ENCODE measurements around the gene RYR1. TPM values are rescaled to one million over a fixed set of nuclear protein-coding genes. Genes with fewer than 3 reads are reported as not detected.
A peak's percentile ranks its signal among the peaks of the same experiment; 100 is the strongest.

Gene RYR1
- total RNA-seq, 1 experiment from 2014 or later = 0.45 TPM

DNA sequence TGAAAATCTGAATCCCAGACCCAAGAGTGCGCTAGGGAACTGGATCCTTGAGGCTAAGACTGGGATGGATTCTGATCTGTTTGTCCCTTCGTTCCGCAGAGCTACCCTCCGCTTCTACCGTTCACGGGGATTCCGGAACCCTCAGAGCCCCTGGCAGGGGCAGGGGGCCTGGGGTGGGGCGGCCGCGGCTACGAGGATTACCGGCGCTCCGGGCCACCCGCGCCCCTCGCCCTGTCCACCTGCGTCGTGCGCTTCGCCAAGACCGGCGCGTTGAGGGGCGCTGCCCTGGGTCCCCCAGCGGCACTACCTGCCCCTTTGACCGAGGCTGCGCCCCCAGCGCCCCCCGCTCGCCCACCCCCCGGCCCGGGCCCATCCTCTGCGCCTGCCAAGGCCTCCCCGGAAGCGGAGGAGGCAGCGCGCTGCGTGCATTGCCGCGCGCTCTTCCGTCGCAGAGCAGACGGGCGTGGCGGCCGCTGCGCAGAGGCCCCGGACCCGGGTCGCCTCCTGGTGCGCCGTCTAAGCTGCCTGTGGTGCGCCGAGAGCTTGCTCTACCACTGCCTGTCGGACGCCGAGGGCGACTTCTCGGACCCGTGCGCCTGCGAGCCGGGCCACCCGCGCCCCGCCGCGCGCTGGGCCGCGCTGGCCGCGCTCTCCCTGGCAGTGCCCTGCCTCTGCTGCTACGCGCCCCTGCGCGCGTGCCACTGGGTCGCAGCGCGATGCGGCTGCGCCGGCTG lies 37.9 kb upstream of the RYR1 start:
- Histone ChIP-seq H3K9me2 (replicated peaks; ENCODE audit: insufficient read depth, low read length) (no peaks in the 10 kb centered on the region), H3K4me2 (ENCODE audit: low read depth, low read length, poor library complexity, severe bottlenecking) (no peak overlapping the region), H2AFZ (ENCODE audit: low read length) (no peak overlapping the region), H3K36me3 (ENCODE audit: insufficient read depth, low read length) (no peaks in the 10 kb centered on the region), H3K9me3 (ENCODE audit: low read length) (no peaks in the 10 kb centered on the region), H3K27me3 (ENCODE audit: low read length) (no peaks in the 10 kb centered on the region), H3K27ac (ENCODE audit: low read length) (no peak overlapping the region), H4K20me1 (ENCODE audit: insufficient read depth, low read depth, low read length) (no peaks in the 10 kb centered on the region), H3K9ac (ENCODE audit: low read length) (no peak overlapping the region), H3K4me1 (ENCODE audit: low read length) (no peaks in the 10 kb centered on the region), H3K4me3 (ENCODE audit: low read length) (no peak overlapping the region), H3K79me2 (ENCODE audit: low read length) (no peaks in the 10 kb centered on the region)
- no peak for DNase-seq

DNA sequence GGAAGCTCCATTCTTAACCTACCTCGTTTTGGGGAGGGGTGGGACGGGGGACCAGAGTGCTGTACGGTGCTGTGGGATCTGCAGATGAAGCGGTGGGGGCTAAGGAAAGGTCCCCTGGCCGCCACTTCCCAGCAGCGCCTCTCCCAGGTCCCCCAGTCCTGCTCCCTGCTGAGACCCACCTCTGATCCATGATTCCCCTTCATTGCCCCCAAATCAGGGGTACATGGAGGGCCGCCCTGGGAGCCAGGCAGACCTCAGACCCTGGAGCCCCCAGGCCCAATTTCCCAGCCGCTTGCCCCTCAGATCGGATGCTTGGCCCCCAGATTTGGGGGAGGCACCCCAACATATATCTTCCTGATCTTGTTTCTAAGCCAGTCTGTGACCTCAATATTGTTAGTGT lies 34.4 kb upstream of the RYR1 start:
- no peak overlapping the region for H3K9ac ChIP-seq (ENCODE audit: low read length)
- no peaks in the 10 kb centered on the region for H3K9me2 ChIP-seq (replicated peaks; ENCODE audit: insufficient read depth, low read length)
- no peaks in the 10 kb centered on the region for H4K20me1 ChIP-seq (ENCODE audit: insufficient read depth, low read depth, low read length)
- no peak for DNase-seq
- no peaks in the 10 kb centered on the region for H3K27me3 ChIP-seq (ENCODE audit: low read length)
- H2AFZ ChIP-seq (ENCODE audit: low read length) = no peak overlapping the region
- no peak overlapping the region for H3K4me2 ChIP-seq (ENCODE audit: low read depth, low read length, poor library complexity, severe bottlenecking)
- H3K4me3 ChIP-seq (ENCODE audit: low read length) = no peak overlapping the region
- no peak overlapping the region for H3K27ac ChIP-seq (ENCODE audit: low read length)
- H3K79me2 ChIP-seq (ENCODE audit: low read length) = no peaks in the 10 kb centered on the region
- H3K36me3 ChIP-seq (ENCODE audit: insufficient read depth, low read length) = no peaks in the 10 kb centered on the region
- no peaks in the 10 kb centered on the region for H3K9me3 ChIP-seq (ENCODE audit: low read length)
- H3K4me1 ChIP-seq (ENCODE audit: low read length) = peaks cover 6% of the 10 kb centered on the region

DNA sequence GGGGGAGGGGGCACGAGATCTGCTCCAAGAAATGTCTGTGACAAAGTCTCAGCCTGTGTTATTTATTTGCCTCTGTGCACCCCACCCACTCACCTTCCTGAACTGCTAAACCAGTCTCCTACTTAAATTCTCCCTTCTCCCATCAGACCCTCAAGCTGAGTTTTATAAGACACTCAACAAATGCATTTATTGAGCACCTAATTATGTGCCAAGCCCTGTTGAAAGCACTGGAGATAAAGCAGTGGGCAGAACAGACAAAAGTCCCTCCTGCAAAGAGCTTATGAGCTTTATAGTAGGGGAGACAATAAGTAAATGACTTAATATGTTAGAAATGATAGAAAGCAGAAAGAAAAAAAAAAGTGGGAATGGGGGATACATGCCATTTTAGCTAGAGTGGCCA lies 34.0 kb upstream of the RYR1 start:
- H2AFZ ChIP-seq (ENCODE audit: low read length) = no peak overlapping the region
- H3K4me2 ChIP-seq (ENCODE audit: low read depth, low read length, poor library complexity, severe bottlenecking) = no peak overlapping the region
- no peaks in the 10 kb centered on the region for H3K9me3 ChIP-seq (ENCODE audit: low read length)
- H3K9me2 ChIP-seq (replicated peaks; ENCODE audit: insufficient read depth, low read length) = no peaks in the 10 kb centered on the region
- no peak overlapping the region for H3K9ac ChIP-seq (ENCODE audit: low read length)
- DNase-seq = no peak
- H3K4me1 ChIP-seq (ENCODE audit: low read length) = peaks cover 8% of the 10 kb centered on the region
- no peak overlapping the region for H3K4me3 ChIP-seq (ENCODE audit: low read length)
- H3K27me3 ChIP-seq (ENCODE audit: low read length) = no peaks in the 10 kb centered on the region
- H3K36me3 ChIP-seq (ENCODE audit: insufficient read depth, low read length) = no peaks in the 10 kb centered on the region
- H4K20me1 ChIP-seq (ENCODE audit: insufficient read depth, low read depth, low read length) = no peaks in the 10 kb centered on the region
- no peak overlapping the region for H3K27ac ChIP-seq (ENCODE audit: low read length)
- H3K79me2 ChIP-seq (ENCODE audit: low read length) = no peaks in the 10 kb centered on the region

DNA sequence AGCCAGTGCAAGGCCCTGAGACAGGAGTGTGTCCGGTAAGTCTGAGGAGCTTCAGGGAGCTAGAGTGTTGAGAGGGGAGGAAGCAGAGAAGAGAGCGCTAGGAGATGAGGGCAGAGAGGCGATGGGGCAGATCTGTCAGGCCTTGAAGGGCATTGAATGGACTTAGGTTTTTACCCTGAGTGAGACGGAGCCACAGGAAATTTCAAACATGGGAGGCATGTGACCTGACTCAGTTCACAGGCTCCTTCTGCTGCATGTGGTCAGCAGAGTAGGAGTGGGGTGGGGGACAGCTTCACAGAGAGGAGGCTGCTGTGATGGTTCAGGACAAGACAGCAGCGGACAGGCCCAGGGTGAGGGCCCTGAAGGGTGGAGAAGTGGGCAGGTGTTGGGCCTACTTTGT lies 33.1 kb upstream of the RYR1 start:
- Histone ChIP-seq H3K9ac (ENCODE audit: low read length) (no peak overlapping the region), H3K4me3 (ENCODE audit: low read length) (no peak overlapping the region), H2AFZ (ENCODE audit: low read length) (no peak overlapping the region), H3K27ac (ENCODE audit: low read length) (no peak overlapping the region), H3K9me2 (replicated peaks; ENCODE audit: insufficient read depth, low read length) (no peaks in the 10 kb centered on the region), H3K4me1 (ENCODE audit: low read length) (peaks cover 8% of the 10 kb centered on the region), H3K36me3 (ENCODE audit: insufficient read depth, low read length) (no peaks in the 10 kb centered on the region), H3K4me2 (ENCODE audit: low read depth, low read length, poor library complexity, severe bottlenecking) (no peak overlapping the region), H3K79me2 (ENCODE audit: low read length) (no peaks in the 10 kb centered on the region), H3K9me3 (ENCODE audit: low read length) (no peaks in the 10 kb centered on the region), H3K27me3 (ENCODE audit: low read length) (no peaks in the 10 kb centered on the region), H4K20me1 (ENCODE audit: insufficient read depth, low read depth, low read length) (no peaks in the 10 kb centered on the region)
- no peak for DNase-seq

DNA sequence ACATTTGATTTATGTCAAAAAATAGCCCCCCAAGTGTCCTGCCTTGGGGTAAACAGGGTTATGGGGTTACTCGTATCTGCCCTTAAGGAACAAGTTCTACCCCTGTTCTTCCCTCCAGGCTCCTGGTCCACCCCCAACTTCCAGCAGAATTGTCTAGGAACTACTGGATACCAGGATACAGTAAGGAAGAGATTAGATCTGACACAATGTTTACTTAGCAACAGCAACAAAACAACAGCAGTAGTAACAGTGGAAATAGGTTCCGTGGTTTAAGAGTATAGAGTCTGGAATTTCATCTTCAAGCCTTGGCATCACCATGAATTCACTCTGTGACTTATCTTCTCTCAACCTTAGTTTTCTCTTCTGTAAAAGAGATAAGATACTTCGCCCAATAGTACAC lies 32.3 kb upstream of the RYR1 start:
- Histone ChIP-seq H3K4me2 (ENCODE audit: low read depth, low read length, poor library complexity, severe bottlenecking) (no peak overlapping the region), H3K36me3 (ENCODE audit: insufficient read depth, low read length) (no peaks in the 10 kb centered on the region), H3K9me2 (replicated peaks; ENCODE audit: insufficient read depth, low read length) (no peaks in the 10 kb centered on the region), H3K4me1 (ENCODE audit: low read length) (peaks cover 8% of the 10 kb centered on the region), H3K27me3 (ENCODE audit: low read length) (no peaks in the 10 kb centered on the region), H3K4me3 (ENCODE audit: low read length) (no peak overlapping the region), H2AFZ (ENCODE audit: low read length) (no peak overlapping the region), H3K9me3 (ENCODE audit: low read length) (no peaks in the 10 kb centered on the region), H3K27ac (ENCODE audit: low read length) (no peak overlapping the region), H3K9ac (ENCODE audit: low read length) (no peak overlapping the region), H4K20me1 (ENCODE audit: insufficient read depth, low read depth, low read length) (no peaks in the 10 kb centered on the region), H3K79me2 (ENCODE audit: low read length) (no peaks in the 10 kb centered on the region)
- no peak for DNase-seq

DNA sequence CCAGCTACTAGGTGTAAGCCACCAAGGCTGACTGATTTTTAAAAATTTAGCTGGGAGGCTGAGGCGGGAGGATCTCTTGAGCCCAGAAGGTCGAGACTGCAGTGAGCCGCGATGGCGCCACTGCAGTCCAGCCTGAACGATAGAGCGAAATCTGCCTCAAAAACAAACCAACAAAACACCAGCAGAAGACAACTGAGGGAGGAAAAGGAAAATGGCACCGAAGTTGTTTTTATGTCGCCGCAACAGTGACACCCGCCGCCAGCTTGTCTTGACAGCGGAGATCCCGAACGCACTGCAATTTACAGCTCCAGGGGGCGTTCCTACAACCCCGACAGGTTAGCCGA lies 30.9 kb upstream of the RYR1 start:
- H3K79me2 ChIP-seq (ENCODE audit: low read length) = no peaks in the 10 kb centered on the region
- H3K9ac ChIP-seq (ENCODE audit: low read length) = peak overlapping the region; percentile 64
- DNase-seq = no peak
- H3K27ac ChIP-seq (ENCODE audit: low read length) = no peak overlapping the region
- peak overlapping the region; percentile 66 for H3K4me3 ChIP-seq (ENCODE audit: low read length)
- no peaks in the 10 kb centered on the region for H3K27me3 ChIP-seq (ENCODE audit: low read length)
- H4K20me1 ChIP-seq (ENCODE audit: insufficient read depth, low read depth, low read length) = no peaks in the 10 kb centered on the region
- no peaks in the 10 kb centered on the region for H3K9me3 ChIP-seq (ENCODE audit: low read length)
- H3K36me3 ChIP-seq (ENCODE audit: insufficient read depth, low read length) = no peaks in the 10 kb centered on the region
- no peaks in the 10 kb centered on the region for H3K9me2 ChIP-seq (replicated peaks; ENCODE audit: insufficient read depth, low read length)
- peak overlapping the region; percentile 69 for H3K4me2 ChIP-seq (ENCODE audit: low read depth, low read length, poor library complexity, severe bottlenecking)
- peaks cover 8% of the 10 kb centered on the region for H3K4me1 ChIP-seq (ENCODE audit: low read length)
- peak overlapping the region; percentile 95; the same call in 1 of the 2 replicates for H2AFZ ChIP-seq (ENCODE audit: low read length)

DNA sequence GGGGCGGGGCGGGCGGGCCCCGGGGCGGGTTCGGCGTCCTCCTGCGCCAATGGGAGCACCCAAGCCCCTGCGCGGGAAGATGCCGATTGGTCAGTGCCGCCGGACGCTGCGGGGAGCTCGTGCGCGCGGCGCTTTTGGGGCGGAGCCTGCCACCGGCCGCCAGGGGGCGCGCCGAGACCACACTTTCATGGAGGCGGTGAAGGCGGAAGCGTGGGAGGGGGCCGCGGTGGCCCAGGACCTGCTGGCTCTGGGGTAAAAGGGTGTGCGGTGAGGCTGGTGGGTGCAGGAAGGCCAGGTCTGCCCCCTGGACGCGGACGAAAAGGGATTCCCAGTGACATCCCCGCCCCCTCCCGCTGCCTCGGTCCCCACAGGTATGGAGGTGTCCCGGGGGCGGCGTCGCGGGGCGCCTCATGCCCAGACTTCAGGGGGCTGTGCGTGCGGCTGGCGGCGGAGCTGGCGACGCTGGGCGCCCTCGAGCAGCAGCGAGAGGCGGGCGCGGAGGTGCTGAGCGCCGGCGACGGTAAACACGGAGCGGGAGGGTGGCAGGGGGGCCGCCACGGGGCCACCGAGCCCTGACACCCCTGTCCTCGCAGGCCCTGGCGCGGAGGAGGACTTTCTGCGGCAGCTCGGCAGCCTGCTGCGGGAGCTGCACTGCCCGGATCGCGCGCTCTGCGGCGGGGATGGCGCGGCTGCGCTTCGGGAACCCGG lies 30.4 kb upstream of the RYR1 start, which contains the start of gene FAM98C:
Gene FAM98C, plus strand, starts transcription at position 127 of the 708 bp plus-strand sequence. Its CDS starts 61 bp downstream, at position 188.
- Histone ChIP-seq H2AFZ (ENCODE audit: low read length) (peak within 1 kb of the TSS; percentile 95), H3K27ac (ENCODE audit: low read length) (no peak within 1 kb of the TSS), H3K79me2 (ENCODE audit: low read length) (no peaks in the 10 kb centered on the region), H3K36me3 (ENCODE audit: insufficient read depth, low read length) (no peaks in the 10 kb centered on the region), H3K9me3 (ENCODE audit: low read length) (no peaks in the 10 kb centered on the region), H4K20me1 (ENCODE audit: insufficient read depth, low read depth, low read length) (no peaks in the 10 kb centered on the region), H3K4me2 (ENCODE audit: low read depth, low read length, poor library complexity, severe bottlenecking) (peak within 1 kb of the TSS; percentile 96), H3K27me3 (ENCODE audit: low read length) (no peaks in the 10 kb centered on the region), H3K9ac (ENCODE audit: low read length) (peak within 1 kb of the TSS; percentile 83), H3K9me2 (replicated peaks; ENCODE audit: insufficient read depth, low read length) (no peaks in the 10 kb centered on the region), H3K4me3 (ENCODE audit: low read length) (peak within 1 kb of the TSS; percentile 90), H3K4me1 (ENCODE audit: low read length) (peaks cover 8% of the 10 kb centered on the region)
- peak; percentile 99 for DNase-seq

DNA sequence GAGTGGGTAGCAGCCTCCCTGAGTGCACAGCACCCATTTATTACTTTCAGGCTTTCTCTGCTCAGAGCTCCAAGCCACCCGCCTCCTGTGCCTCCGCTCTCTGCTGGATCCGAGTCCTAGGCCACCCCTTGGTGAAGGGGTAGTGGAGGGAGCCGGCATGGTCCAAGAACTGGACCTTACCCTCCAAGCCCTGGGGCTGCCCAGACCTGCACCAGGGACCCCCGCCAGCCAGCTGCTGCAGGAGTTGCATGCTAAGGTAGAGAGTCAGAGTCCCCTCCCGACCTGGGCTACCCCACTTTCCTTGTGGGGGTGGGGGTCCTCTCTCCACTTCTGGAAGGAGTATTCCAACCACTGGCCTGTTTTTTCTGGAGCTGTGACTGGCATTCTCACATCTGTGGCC lies 28.6 kb upstream of the RYR1 start:
- Histone ChIP-seq H3K27me3 (ENCODE audit: low read length) (no peaks in the 10 kb centered on the region), H3K4me1 (ENCODE audit: low read length) (peaks cover 8% of the 10 kb centered on the region), H3K36me3 (ENCODE audit: insufficient read depth, low read length) (no peaks in the 10 kb centered on the region), H3K9me2 (replicated peaks; ENCODE audit: insufficient read depth, low read length) (no peaks in the 10 kb centered on the region), H3K9me3 (ENCODE audit: low read length) (no peaks in the 10 kb centered on the region), H4K20me1 (ENCODE audit: insufficient read depth, low read depth, low read length) (no peaks in the 10 kb centered on the region), H3K4me3 (ENCODE audit: low read length) (no peak overlapping the region), H3K4me2 (ENCODE audit: low read depth, low read length, poor library complexity, severe bottlenecking) (no peak overlapping the region), H3K27ac (ENCODE audit: low read length) (no peak overlapping the region), H2AFZ (ENCODE audit: low read length) (no peak overlapping the region), H3K79me2 (ENCODE audit: low read length) (no peaks in the 10 kb centered on the region), H3K9ac (ENCODE audit: low read length) (no peak overlapping the region)
- DNase-seq = no peak

All from Karpas-422 (cell line).